Small intestine (tissue), 7 donors: ENCODE results near the gene ELMO3. TPM values are rescaled to one million over a fixed set of nuclear protein-coding genes. Genes with fewer than 3 reads are reported as not detected.

ENCODE experiments used
- DNase-seq, 2 donors: peaks; one replicate each; pipeline versions ENCODE4 v3.0.0 to v3.0.0-alpha.2; 2013
- FAIRE-seq: peaks from 2 replicates; lab custom pipeline; 2012; peaks lifted over from hg19 to GRCh38; lab: Jason Lieb, UNC
- H3K27ac ChIP-seq, 3 donors: one replicate each; pipeline ENCODE4 v1.5.1; 2013; ENCODE audit warnings: low read length in 2 of 3, mild to moderate bottlenecking in 2 of 3, control low read depth in 1 of 3, inconsistent platforms in 1 of 3, low read depth in 1 of 3, moderate library complexity in 1 of 3
- H3K27me3 ChIP-seq, 3 donors: one replicate each; pipeline ENCODE4 v1.6.1; 2013; ENCODE audit warnings: low read length in 3 of 3, inconsistent platforms in 1 of 3; ENCODE audit not compliant: control insufficient read depth in 3 of 3, insufficient read depth in 3 of 3
- H3K36me3 ChIP-seq, 3 donors: one replicate each; pipeline ENCODE4 v1.6.1; 2013; ENCODE audit warnings: low read length in 3 of 3, inconsistent platforms in 1 of 3, low read depth in 1 of 3, mild to moderate bottlenecking in 1 of 3, moderate library complexity in 1 of 3; ENCODE audit not compliant: control insufficient read depth in 3 of 3, insufficient read depth in 2 of 3
- H3K4me1 ChIP-seq, 3 donors: one replicate each; pipeline ENCODE4 v1.6.1; 2013; ENCODE audit warnings: low read length in 2 of 3, inconsistent platforms in 1 of 3, low read depth in 1 of 3, mild to moderate bottlenecking in 1 of 3, moderate library complexity in 1 of 3; ENCODE audit not compliant: control insufficient read depth in 3 of 3, insufficient read depth in 2 of 3
- H3K4me3 ChIP-seq, 3 donors: one replicate each; pipeline ENCODE4 v1.5.1; 2013; ENCODE audit warnings: low read length in 3 of 3, control low read depth in 1 of 3, inconsistent platforms in 1 of 3, low read depth in 1 of 3, mild to moderate bottlenecking in 1 of 3, moderate library complexity in 1 of 3
- H3K9me3 ChIP-seq, 2 donors: one replicate each; pipeline ENCODE4 v1.6.1; 2013; ENCODE audit warnings: low read depth in 1 of 2, low read length in 1 of 2; ENCODE audit not compliant: control insufficient read depth in 2 of 2, insufficient read depth in 1 of 2
- WGBS, 3 donors: extraction: QIAGEN DNeasy Blood & Tissue Kit; methylation state at CpG; one replicate each; pipeline ENCODE4 v1.1.7; 2013; 5-methylcytosine and 5-hydroxymethylcytosine counted together
- polyA plus RNA-seq, 4 donors: library from polyadenylated mRNA; stranded (reverse) in 3 of 4; unstranded in 1 of 4; fragments of 200-250 nt in 3 of 4; fragments of 120-200 nt in 1 of 4; gene quantifications; one replicate each; pipeline versions ENCODE4 v1.2.1 to v1.2.3, GENCODE V29; 2013
- donor health status: healthy with polysubstance abuse.
- donor health status: control.
- donor health status: control.
- donor health status: Bipolar disorder and iron deficiency.
- donor health status: healthy.

Gene ELMO3
- polyA plus RNA-seq, 4 donors, result 36.3 to 101 (median 67.4) TPM

- Histone ChIP-seq H3K27me3 (peaks cover 0 to 6% (median 0%) of the 10 kb centered on the region in 3 donors), H3K36me3 (no peaks in the 10 kb centered on the region), H3K27ac (no peak overlapping the region), H3K9me3 (no peaks in the 10 kb centered on the region), H3K4me1 (peaks cover 3 to 28% (median 3%) of the 10 kb centered on the region in 3 donors), H3K4me3 (no peak overlapping the region)
- no peak for DNase-seq
- FAIRE-seq, result no peak
- 86 to 94% (median 90%) methylated on average over 24 to 26 of the region's 26 CpGs for WGBS, 3 donors
Measured at GRCh38 chr16:67187175-67187890, 11.6 kb upstream of the ELMO3 start.

- Histone ChIP-seq H3K4me1 (peaks cover 6 to 30% (median 8%) of the 10 kb centered on the region in 3 donors), H3K27me3 (peaks cover 0 to 6% (median 0%) of the 10 kb centered on the region in 3 donors), H3K27ac (no peak overlapping the region), H3K9me3 (no peaks in the 10 kb centered on the region), H3K4me3 (no peak overlapping the region), H3K36me3 (peaks cover 0 to 7% (median 0%) of the 10 kb centered on the region in 3 donors)
- DNase-seq (no peak), FAIRE-seq (no peak)
- 74 to 88% (median 77%) methylated on average over 4 of the region's 4 CpGs for WGBS, 3 donors
Measured at GRCh38 chr16:67188323-67188722, 10.6 kb upstream of the ELMO3 start.

DNA sequence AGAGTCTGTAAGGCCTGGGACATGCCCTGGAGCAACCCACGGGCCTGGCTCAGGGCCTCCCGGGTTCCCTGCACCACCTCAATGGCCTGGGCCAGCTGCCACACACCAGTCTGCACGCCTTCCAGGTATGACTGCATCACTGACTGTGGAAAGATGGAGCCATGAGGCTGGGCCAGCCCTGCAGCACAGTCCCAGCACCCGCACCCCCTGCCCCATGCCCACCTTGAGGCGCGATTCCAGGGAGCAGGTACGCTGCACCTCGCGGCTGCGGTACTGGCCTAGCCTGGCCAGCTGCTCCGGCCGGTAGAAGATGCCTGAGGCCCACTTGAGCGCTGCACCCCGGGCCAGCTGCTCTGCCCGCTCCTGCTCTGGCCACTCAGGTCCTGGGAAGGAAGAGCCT is 10.1 kb upstream of the ELMO3 start:
- peaks cover 6 to 34% (median 13%) of the 10 kb centered on the region in 3 donors for H3K4me1 ChIP-seq
- WGBS, 3 donors, result 89 to 95% (median 90%) methylated on average over 14 to 15 of the region's 15 CpGs

GRCh38 chr16:67190041-67190440 is 8.9 kb upstream of the ELMO3 start, which contains the start of gene EXOC3L1:
EXOC3L1 (minus strand) TSS chr16:67190136; CDS start chr16:67189676, 460 bp downstream.
- no peak within 1 kb of the TSS for H3K4me3 ChIP-seq

More for the DNA sequence above, 10.1 kb upstream of the ELMO3 start:
- no peak for FAIRE-seq
- H3K27ac ChIP-seq, result no peak overlapping the region
- no peak overlapping the region for H3K4me3 ChIP-seq
- no peaks in the 10 kb centered on the region for H3K9me3 ChIP-seq
- peaks cover 0 to 6% (median 0%) of the 10 kb centered on the region in 3 donors for H3K27me3 ChIP-seq
- H3K36me3 ChIP-seq, result peaks cover 0 to 11% (median 0%) of the 10 kb centered on the region in 3 donors
- no peak for DNase-seq

DNA sequence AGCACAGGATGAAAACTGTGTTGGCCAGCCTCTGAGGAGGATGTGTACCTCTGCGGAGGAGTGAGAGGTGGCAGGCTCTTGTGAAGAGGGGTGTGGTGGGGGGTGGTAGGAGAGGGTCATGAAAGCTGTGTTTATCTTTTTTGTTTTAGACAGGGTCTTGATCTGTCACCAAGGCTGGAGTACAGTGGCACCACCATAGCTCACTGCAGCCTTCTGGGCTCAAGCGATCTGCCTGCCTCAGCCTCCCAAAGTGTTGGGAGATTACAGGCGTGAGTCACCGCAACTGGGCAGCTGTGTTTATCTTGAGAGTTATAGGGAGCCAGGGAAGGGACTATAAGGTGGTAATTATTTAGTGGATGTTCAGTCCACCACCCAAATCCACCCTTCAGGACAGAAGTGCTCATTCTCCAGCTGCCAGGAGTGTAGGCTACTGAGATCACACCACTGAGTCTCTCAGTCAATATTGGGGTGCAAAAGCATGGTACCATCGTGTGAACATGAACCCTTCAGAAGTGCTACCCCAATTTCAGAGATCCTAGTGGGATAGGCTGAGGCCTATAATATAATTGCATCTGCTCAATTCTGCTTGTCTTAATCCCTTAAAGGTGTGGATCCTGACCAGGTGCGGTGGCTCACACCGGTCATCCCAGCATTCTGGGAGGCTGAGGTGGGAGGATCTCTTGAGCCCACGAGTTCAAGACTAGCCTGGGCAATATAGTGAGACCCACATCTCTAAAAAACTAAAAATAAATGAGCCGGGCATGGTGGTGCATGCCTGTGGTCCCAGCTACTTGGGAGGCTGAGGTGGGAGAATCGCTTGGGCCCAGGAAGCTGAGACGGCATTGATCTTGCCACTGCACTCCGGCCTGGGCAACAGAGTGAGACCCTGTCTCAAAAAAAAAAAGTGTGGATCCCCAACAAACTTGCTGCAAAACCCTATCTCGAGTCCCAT is 8.2 kb upstream of the ELMO3 start:
- DNase-seq (no peak), FAIRE-seq (no peak)
- peaks cover 2 to 31% (median 5%) of the 10 kb centered on the region in 3 donors for H3K36me3 ChIP-seq
- peaks cover 3 to 22% (median 11%) of the 10 kb centered on the region in 3 donors for H3K4me1 ChIP-seq
- no peaks in the 10 kb centered on the region for H3K9me3 ChIP-seq
- no peaks in the 10 kb centered on the region for H3K27me3 ChIP-seq
- whole genome bisulfite sequencing, 3 donors, result 74 to 76% (median 76%) methylated on average over 13 of the region's 13 CpGs
- no peak overlapping the region for H3K4me3 ChIP-seq
- H3K27ac ChIP-seq, result no peak overlapping the region

More at GRCh38 chr16:67190041-67190440, 8.9 kb upstream of the ELMO3 start, which contains the start of gene EXOC3L1:
- no peak for DNase-seq
- FAIRE-seq, result no peak
- 46 to 65% (median 58%) methylated on average over 6 of the region's 6 CpGs for WGBS, 3 donors
- Histone ChIP-seq H3K9me3 (no peaks in the 10 kb centered on the region), H3K36me3 (peaks cover 0 to 24% (median 2%) of the 10 kb centered on the region in 3 donors), H3K27ac (no peak within 1 kb of the TSS), H3K27me3 (no peaks in the 10 kb centered on the region), H3K4me1 (peaks cover 3 to 29% (median 13%) of the 10 kb centered on the region in 3 donors)

DNA sequence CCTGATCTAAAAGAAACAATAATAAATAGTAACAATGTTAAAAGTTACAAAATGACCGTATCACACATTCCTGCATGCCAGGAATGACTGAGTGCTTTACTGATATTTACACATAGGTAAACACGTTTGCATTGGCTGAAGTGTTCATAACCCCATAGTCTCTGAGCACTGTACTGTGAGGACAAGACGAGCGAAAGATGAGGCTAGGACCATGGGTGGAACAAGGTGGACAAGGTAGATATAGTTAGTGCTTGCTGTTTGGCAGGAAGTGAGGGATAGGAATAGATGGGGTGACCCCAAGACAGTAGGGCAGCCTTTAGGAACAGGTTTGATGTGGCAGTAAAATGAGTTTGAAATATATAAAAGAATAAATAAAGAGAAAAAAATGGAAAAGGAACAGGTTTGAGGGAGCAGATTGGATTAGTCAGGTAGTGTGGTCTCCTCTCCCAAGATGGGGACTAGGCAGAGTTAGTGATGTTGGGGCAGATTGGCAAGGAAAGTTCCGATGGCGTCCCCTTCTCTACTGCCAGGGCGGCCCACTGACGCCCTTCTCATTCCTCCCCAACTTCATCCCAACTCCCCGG is 7.4 kb upstream of the ELMO3 start:
- 26 to 30% (median 27%) methylated on average over 7 to 9 of the region's 9 CpGs for WGBS, 3 donors
- Histone ChIP-seq H3K27ac (no peak overlapping the region), H3K4me3 (no peak overlapping the region), H3K4me1 (peaks cover 3 to 19% (median 11%) of the 10 kb centered on the region in 3 donors), H3K9me3 (no peaks in the 10 kb centered on the region), H3K36me3 (peaks cover 8 to 38% (median 8%) of the 10 kb centered on the region in 3 donors), H3K27me3 (no peaks in the 10 kb centered on the region)
- no peak for FAIRE-seq
- DNase-seq, result no peak

DNA sequence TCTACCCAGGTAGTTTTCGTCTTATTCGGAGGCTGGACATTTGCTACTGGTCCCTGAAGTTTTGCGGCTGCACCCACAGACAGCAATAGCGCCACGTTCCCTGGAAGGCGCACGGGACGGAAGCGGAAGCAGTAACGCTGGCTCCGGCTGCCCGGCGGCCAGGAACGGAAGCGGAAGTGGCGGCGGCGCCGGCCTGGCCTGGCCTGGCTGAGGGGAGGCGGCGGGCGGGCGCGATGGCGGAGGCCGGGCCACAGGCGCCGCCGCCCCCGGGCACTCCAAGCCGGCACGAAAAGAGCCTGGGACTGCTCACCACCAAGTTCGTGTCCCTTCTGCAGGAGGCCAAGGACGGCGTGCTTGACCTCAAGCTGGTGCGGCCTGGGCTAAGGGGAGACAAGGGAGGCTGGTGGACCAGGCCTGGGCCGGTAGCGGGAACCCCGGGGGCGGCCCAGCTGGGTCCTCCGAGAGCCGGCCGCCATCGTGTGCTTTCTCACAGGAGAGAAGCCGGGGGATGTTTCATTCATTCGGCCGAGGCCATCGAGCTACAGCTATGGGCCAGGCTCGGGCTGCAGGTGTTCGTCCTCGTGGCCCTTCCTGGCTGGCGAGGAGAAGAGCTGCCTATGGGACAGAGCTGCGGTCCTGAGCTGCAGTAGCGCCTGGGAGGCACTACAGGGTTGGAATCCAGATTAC is 6.8 kb upstream of the ELMO3 start, which contains the start of gene E2F4:
E2F4 (plus strand) TSS at position 161 of the 687 bp plus-strand sequence; CDS start at position 234, 73 bp downstream.
- peak; percentile 92 to 95 for DNase-seq
- 0% methylated on average over 50 to 54 of the region's 54 CpGs for WGBS, 3 donors

More for the DNA sequence above, 6.8 kb upstream of the ELMO3 start, which contains the start of gene E2F4:
- no peaks in the 10 kb centered on the region for H3K9me3 ChIP-seq
- H3K4me1 ChIP-seq, result peaks cover 3 to 19% (median 11%) of the 10 kb centered on the region in 3 donors
- peak within 1 kb of the TSS in 1 of 3 donors; percentile 70 for H3K27ac ChIP-seq
- no peaks in the 10 kb centered on the region for H3K27me3 ChIP-seq
- FAIRE-seq, result no peak
- H3K4me3 ChIP-seq, result peak within 1 kb of the TSS; percentile 88 to 95 (median 95)
- H3K36me3 ChIP-seq, result peaks cover 8 to 45% (median 13%) of the 10 kb centered on the region in 3 donors
